ENCODE results near the gene KIF26B.
"Not testable (repeated sequence)": the region's sequence is repeated elsewhere in the genome, so short reads cannot be mapped to it uniquely, and the experiment has no call there.

The KIF26B gene

DNA sequence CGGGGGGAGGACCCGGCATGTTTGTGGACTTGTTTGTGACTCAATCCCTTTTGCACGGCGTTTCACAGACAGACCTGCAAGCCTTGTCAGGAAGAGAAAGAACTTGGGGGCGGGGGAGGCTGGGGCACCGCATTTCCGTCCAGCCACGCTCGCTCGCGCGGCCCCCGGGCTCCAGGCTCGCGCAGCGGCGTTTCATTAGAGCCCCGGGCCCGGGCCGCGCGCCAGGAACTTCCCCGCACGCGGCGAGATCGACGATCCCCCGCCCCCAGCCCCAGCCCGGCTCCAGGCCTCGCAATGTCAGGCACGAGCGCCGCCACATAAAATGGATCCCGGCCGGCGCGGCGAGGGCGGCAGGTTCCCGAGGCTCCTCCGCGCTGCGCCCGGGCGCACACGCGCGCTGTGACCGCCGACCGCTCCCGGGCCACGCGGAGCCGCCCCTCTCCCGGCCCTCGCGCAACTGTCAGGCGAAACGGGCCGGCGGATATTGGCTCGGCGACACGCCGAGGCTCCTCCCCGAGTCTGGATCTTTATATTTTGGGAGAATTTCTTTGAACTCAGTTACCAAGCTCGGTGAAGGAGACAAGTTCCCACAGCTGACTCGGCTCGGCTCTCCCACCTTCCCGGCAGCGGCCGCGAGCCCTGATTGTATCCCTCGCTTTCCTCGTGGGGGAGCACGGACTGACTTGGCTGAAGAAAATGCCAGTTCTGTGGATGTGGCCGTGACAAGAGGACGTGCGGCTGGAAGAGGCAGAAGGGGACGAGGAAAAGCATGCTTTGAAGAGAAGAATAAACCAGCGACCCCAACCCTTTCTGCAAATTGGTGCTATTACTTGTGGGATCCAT, at the start of gene KIF26B:
KIF26B (plus strand) TSS at position 557 of the 843 bp plus-strand sequence. CDS start 440 bp downstream, outside the sequence.
- DNase-seq (ENCODE audit: low read depth in 2 of 2), result no peak

- DNase-seq (ENCODE audit: low read depth in 2 of 2), result no peak
These were observed 49.7 kb upstream of the KIF26B start for GRCh38 chr1:245105042-245105441.

- no peak for DNase-seq (ENCODE audit: low read depth in 2 of 2)
These were observed 48.9 kb upstream of the KIF26B start for GRCh38 chr1:245105815-245106410.

DNA sequence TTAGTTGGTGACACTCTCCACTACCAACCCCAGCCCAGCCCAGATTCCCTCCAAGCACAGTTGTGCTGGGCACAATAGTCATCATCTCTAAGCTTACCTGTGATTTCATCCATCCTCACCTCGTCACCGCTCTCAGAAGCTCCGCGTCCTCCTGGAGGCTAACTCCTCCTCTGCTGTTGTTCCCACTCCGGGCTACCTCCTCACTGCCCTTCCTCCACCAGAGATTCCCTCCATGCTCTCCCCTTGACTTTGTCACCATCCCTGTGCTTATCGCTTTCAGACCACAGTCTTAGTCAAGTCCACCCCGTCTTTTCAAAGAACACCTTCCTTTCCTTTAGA, 47.0 kb upstream of the KIF26B start:
- no peak for DNase-seq (ENCODE audit: low read depth in 2 of 2)

DNA sequence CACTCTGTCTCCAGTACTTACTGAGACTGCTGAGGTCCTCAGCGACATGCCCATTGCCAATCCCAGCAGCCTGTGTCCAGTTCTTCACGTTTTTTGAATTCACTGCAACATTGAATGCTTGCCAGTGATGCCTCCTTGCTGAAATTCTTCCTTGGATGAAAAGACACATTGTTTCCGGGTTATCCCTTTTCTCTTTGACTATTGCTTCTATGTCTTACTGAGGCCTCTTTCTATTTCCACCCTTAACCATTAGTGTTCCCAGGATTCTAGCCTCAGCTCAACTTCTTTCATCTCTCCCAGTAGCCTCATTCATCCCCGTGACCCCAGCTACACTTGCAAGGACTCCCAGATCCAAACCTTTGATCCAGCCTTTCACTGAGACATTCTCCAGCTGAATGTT, 46.5 kb upstream of the KIF26B start:
- no peak for DNase-seq (ENCODE audit: low read depth in 2 of 2)

- DNase-seq (ENCODE audit: low read depth in 2 of 2), result no peak
These were observed 45.9 kb upstream of the KIF26B start for GRCh38 chr1:245108909-245109308.

DNA sequence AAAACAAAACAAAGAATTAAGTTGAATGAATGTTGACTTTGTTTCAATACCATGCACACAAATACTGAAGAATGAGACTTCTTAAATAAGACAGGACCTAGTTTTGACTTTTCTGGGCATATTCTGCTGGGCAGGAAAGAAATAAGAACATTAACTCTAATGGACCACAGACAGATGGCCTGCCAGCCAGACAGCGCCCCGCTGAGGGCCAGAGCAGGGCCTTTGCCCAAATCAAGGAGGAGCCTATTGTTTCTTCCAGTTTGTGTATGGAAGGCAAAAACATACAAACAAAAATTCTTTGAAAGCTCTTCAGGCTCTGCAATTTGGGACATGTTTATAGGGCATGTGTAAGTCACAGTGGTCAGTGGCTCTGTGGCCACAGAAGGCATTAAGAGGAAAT, 44.4 kb upstream of the KIF26B start:
- DNase-seq (ENCODE audit: low read depth in 2 of 2), result no peak

- no peak for DNase-seq (ENCODE audit: low read depth in 2 of 2)
These were observed 43.7 kb upstream of the KIF26B start for GRCh38 chr1:245111073-245111472.

DNA sequence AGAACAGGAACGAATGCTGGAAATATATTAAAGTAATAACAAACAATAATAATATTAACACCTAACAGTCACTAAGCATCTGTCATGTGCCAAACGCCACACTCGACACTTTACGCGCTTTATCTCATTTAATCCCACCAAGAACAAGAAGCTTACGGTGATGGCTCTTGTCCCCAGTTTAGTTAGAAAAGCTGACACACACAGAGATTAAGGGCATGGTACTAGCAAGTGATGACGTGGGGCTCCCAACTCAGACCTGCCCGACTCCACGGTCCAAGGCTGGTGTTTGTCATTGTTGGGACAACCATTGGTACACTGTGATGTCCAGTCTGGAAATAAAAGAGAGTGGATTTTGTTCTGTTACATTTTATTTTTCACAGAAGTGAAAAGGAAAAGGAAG, 41.1 kb upstream of the KIF26B start:
- no peak for DNase-seq (ENCODE audit: low read depth in 2 of 2)

DNA sequence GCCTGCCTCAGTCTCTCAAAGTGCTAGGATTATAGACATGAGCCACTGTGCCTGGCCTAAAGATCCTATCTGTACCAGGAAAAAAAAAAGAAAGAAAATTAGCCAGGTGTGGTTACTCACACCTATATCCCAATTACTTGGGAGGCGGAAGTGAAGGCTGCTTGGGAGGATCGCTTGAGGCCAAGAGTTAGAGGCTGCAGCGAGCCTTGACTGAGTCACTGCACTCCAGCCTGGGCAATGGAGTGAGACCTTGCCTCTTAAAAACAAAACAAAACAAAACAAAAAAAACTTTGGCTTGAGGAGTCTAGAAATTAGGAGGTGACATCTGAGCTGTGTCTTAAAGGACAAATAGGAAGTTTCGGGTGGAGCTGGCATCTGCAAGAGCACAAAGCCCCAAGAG, 38.7 kb upstream of the KIF26B start:
- no peak for DNase-seq (ENCODE audit: low read depth in 2 of 2)

GRCh38 chr1:245116751-245117150, 38.0 kb upstream of the KIF26B start:
- no peak for DNase-seq (ENCODE audit: low read depth in 2 of 2)

GRCh38 chr1:245118066-245118465, 36.7 kb upstream of the KIF26B start:
- no peak for DNase-seq (ENCODE audit: low read depth in 2 of 2)

DNA sequence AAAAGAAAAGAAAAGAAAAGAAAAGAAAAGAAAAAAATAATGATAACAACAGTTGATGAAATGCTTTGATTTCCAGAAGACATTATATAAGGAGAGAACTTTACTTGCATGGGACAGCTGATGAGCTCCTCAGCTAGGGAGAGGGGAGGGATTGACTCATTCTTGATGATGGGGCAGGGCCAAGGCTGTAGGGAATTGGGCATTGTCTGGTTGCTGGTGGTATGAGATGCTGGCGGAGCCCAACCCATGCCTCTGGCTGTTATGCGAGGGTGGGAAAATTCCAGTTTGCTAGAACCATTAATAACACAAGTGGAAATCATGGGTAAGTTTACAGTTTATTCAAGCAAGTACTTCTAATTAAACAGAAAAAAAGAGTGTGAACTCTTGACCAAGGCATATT, 36.0 kb upstream of the KIF26B start:
- DNase-seq (ENCODE audit: low read depth in 2 of 2), result no peak

DNA sequence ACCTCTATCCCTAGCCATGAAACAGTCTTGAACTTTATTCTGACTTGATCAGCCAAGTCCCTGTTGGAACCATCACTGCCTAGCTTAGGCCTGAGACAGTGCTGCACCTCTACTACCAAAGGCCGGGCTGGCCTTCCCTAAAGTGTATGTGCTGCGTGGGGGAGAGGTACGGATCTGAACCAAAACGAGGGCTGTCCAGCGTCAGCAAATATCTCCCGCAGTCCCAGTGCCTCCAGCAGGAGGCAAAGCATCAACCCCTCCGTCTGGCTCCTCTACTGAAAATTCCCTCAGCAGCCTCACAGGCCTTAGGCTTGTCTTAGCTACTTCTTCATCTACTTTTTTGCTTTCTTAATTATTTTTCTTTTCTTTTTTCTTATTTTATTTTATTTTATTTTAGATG, 33.3 kb upstream of the KIF26B start:
- no peak for DNase-seq (ENCODE audit: low read depth in 2 of 2)

DNA sequence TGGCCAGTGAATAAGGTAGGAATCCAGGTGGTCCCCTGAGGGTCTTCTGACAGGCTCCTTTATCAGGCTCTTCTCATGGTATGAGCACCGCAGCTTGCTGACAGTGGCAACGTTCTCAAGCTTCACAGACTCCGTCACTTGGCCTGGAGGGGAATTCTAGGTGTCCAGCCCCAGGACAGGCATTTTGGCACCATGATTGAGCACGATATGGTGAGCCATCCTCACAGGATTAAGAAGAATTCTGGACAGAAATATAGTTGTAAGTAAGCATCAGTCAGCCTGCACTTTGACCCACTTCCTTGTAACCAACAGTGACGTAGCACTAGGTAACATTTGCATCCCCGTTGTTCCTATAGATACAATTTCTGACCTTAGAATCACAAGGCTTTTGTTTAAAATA, 30.5 kb upstream of the KIF26B start:
- no peak for DNase-seq (ENCODE audit: low read depth in 2 of 2)

- no peak for DNase-seq (ENCODE audit: low read depth in 2 of 2)
These were observed 30.1 kb upstream of the KIF26B start for GRCh38 chr1:245124644-245125043.

DNA sequence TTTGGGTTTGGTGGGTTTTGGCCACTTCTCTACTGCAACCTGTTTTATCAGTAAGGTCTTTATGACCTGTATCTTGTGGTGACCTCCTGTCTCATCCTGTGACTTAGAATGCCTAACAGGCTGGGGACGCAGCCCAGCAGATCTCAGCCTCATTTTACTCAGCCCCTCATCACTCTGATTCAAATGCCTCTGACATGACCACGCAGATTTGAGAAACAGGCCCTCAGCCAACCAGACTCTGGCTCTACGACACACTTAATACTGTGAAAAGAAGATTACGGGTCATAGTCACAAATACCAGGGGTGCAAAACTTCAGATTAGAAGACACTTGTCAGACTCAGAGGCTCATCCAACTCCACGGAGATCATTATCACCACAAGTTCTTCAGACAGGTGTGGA, 28.3 kb upstream of the KIF26B start:
- no peak for DNase-seq (ENCODE audit: low read depth in 2 of 2)

DNA sequence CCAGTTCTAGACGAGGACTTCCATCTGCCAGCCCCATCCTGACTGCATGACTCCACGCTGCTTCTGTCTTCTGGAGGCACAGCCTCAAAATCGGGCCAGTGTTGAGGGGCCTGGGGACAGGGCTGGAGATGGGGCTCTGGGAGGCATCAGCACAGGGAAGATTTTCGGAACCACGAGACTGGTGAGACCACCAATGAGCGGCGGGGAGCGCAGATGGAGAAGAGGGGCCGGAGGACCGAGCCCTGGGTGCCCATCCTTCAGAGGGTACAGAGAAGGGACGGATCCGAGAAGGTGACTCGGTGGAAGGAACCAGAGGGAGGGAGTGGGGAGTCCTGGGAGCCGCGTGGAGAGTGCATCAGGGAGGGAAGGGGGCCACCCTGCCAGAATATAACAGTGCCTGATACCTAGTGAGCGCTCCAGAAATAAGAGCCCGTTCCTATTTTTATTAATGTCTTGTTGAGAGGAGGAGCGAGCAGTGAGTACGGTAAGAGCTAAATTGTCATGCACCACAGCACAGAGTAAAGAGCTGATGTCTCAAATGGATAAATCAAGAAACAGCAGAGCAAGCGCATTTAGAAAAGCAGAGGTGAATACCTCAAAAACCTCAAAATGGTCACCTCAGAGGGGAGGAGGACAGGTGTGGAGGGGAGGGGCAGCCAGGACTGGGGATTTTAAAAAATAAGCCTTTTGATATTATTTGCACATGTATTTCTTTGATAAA, 26.2 kb upstream of the KIF26B start:
- DNase-seq (ENCODE audit: low read depth in 2 of 2), result no peak

- DNase-seq (ENCODE audit: low read depth in 2 of 2), result no peak
These were observed 25.2 kb upstream of the KIF26B start for GRCh38 chr1:245129319-245130240.

DNA sequence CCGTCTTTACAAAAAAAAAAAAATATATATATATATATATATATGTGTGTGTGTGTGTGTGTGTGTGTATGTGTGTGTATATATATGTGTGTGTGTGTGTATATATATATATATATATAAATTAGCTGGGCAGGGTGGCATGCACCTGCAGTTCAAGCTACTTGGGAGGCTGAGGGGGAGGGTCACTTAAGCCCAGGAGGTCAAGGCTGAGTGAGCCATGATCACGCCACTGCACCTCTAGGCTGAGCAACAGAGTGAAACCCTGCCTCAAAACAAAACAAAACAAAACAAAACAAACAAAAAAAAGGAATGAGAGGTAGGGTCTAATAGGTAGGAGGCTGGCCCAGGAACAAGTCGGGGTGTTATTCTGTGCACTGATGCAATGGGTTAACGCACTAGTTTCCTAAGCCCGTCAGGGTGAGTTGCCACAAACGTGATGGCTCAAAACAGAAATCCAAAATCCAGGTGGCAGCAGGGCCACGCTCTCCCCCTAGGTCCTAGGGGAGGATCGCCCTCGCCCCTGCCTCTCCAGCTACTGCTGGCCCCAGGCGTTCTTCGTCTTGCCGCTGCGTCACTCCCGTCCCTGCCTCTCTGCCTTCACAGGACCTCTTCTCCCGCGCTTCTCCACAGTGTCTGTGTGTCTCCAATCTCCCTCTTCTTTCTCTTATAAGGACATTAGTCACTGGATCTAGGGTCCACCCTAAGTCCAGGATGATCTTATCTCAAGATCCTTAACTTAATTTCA, 24.3 kb upstream of the KIF26B start:
- not testable (repeated sequence) for DNase-seq (ENCODE audit: low read depth in 2 of 2)

DNA sequence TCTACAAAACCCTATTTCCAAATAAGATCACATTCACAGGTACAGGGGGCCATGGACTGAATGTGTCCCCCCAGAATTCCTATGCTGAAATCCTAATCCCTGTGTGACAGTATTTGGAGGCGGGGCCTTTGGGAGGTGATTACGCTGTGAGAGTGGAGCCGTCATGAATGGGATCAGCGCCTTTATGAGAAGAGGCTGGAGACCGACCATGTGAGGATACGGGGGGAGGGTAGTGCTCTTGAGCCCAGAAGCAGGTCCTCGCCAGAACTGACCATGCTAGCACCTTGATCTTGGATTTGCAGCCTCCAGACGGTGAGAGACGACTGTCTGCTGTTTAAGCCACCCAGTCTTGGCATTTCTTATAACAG, 23.8 kb upstream of the KIF26B start:
- no peak for DNase-seq (ENCODE audit: low read depth in 2 of 2)

Measured in stimulated activated CD8-positive, alpha-beta memory T cell treated with anti-CD3 and anti-CD28 coated beads, Interleukin-2, amount 100 ng/mL, for 48 hours (primary cell).